Common myeloid progenitor, CD34-positive (primary cell): ENCODE results near the gene PRDM11.

Experiments
- CTCF ChIA-PET: fragments of 350-600 bp; sonication (Branson Sonifier 250); formaldehyde crosslinking; loops from one replicate; lab custom pipeline; 2021; ENCODE audit warnings: antibody characterized with exemption; lab: Charles Lee
- POLR2A ChIA-PET: fragments of 350-600 bp; sonication (Branson Sonifier 250); formaldehyde crosslinking; loops from one replicate; lab custom pipeline; 2021; ENCODE audit warnings: antibody characterized with exemption; lab: Charles Lee
- DNase-seq, 3 donors: peaks; one replicate each; pipeline versions ENCODE4 v3.0.0 to v3.0.0-alpha.2; 2013
- H3K27ac ChIP-seq, 2 experiments: 1 replicate in 1 of 2; 2 replicates in 1 of 2; pipeline ENCODE4 v1.7.0; 2013; ENCODE audit warnings: inconsistent platforms in 2 of 2, low read length in 2 of 2, mild to moderate bottlenecking in 2 of 2, low read depth in 1 of 2, moderate library complexity in 1 of 2; ENCODE audit not compliant: severe bottlenecking in 2 of 2, insufficient read depth in 1 of 2, poor library complexity in 1 of 2
- H3K27me3 ChIP-seq, 5 experiments: replicated peaks in 2 of 5; 1 replicate in 3 of 5; 2 replicates in 2 of 5; pipeline versions ENCODE4 v1.6.1 to v1.7.0; 2013; ENCODE audit warnings: low read length in 4 of 5, mild to moderate bottlenecking in 2 of 5, moderate library complexity in 2 of 5, inconsistent platforms in 1 of 5; ENCODE audit not compliant: insufficient read depth in 5 of 5, control insufficient read depth in 4 of 5
- H3K36me3 ChIP-seq, 4 experiments: 1 replicate in 2 of 4; 2 replicates in 2 of 4; pipeline versions ENCODE4 v1.6.1 to v1.7.0; 2013; ENCODE audit warnings: low read length in 3 of 4, control low read depth in 1 of 4, mild to moderate bottlenecking in 1 of 4; ENCODE audit not compliant: control insufficient read depth in 4 of 4, insufficient read depth in 4 of 4
- H3K4me1 ChIP-seq, 4 experiments: 1 replicate in 3 of 4; 2 replicates in 1 of 4; pipeline versions ENCODE4 v1.6.1 to v1.7.1; 2013; ENCODE audit warnings: low read length in 3 of 4, mild to moderate bottlenecking in 3 of 4, control low read depth in 1 of 4, inconsistent platforms in 1 of 4, moderate library complexity in 1 of 4; ENCODE audit not compliant: control insufficient read depth in 4 of 4, insufficient read depth in 4 of 4; ENCODE audit errors: control extremely low read depth in 1 of 4
- H3K4me3 ChIP-seq, 7 experiments: 1 replicate in 4 of 7; 2 replicates in 3 of 7; pipeline versions ENCODE4 v1.5.1 to v1.7.0; 2013; ENCODE audit warnings: mild to moderate bottlenecking in 7 of 7, low read length in 6 of 7, moderate library complexity in 6 of 7, inconsistent platforms in 2 of 7, low read depth in 2 of 7, control low read depth in 1 of 7; ENCODE audit not compliant: insufficient read depth in 4 of 7, control insufficient read depth in 1 of 7; ENCODE audit errors: extremely low read depth in 1 of 7
- H3K9me3 ChIP-seq, 5 experiments: 1 replicate in 4 of 5; 2 replicates in 1 of 5; pipeline versions ENCODE4 v1.6.1 to v1.7.1; 2013; ENCODE audit warnings: low read length in 4 of 5, mild to moderate bottlenecking in 2 of 5, inconsistent platforms in 1 of 5, low read depth in 1 of 5, moderate library complexity in 1 of 5; ENCODE audit not compliant: control insufficient read depth in 4 of 5, insufficient read depth in 2 of 5; ENCODE audit errors: control extremely low read depth in 1 of 5
- WGBS: methylation state at CpG from one replicate; pipeline ENCODE4 v1.1.5; 2013; ENCODE audit not compliant: insufficient coverage; 5-methylcytosine and 5-hydroxymethylcytosine counted together

The PRDM11 gene

GRCh38 chr11:45278714-45279113 lies 132.3 kb downstream of the PRDM11 start:
- CTCF ChIA-PET, result interaction anchor here (1.1 kb wide), 1 partner anchor 32 kb away, joined by 3 read pairs; no protein-coding TSS in a partner anchor
- H3K9me3 ChIP-seq, result peaks cover 0 to 4% (median 2%) of the 10 kb centered on the region in 5 experiments
- WGBS, result 93% methylated on average over 2 of the region's 4 CpGs

GRCh38 chr11:45279645-45280044 lies 133.2 kb downstream of the PRDM11 start:
- peaks cover 0 to 4% (median 2%) of the 10 kb centered on the region in 5 experiments for H3K9me3 ChIP-seq
- ChIA-PET POLR2A (interaction anchor here (0.7 kb wide), 1 partner anchor 37 kb away, joined by 5 read pairs; no protein-coding TSS in a partner anchor), CTCF (interaction anchor here (1.1 kb wide), 1 partner anchor 33 kb away, joined by 3 read pairs; no protein-coding TSS in a partner anchor)
- no peaks in the 10 kb centered on the region for H3K36me3 ChIP-seq
- no peak for DNase-seq
- WGBS, result 100% methylated on average over 2 of the region's 2 CpGs
- peaks cover 0 to 5% (median 0%) of the 10 kb centered on the region in 4 experiments for H3K4me1 ChIP-seq
- H3K4me3 ChIP-seq, result no peak overlapping the region
- peaks cover 3 to 19% (median 9%) of the 10 kb centered on the region in 5 experiments for H3K27me3 ChIP-seq
- no peak overlapping the region for H3K27ac ChIP-seq

More at GRCh38 chr11:45278714-45279113, 132.3 kb downstream of the PRDM11 start:
- no peak overlapping the region for H3K4me3 ChIP-seq
- peaks cover 0 to 12% (median 4%) of the 10 kb centered on the region in 5 experiments for H3K27me3 ChIP-seq
- peaks cover 0 to 5% (median 0%) of the 10 kb centered on the region in 4 experiments for H3K4me1 ChIP-seq
- DNase-seq, result peak in 1 of 3 donors; percentile 21
- H3K27ac ChIP-seq, result no peak overlapping the region
- POLR2A ChIA-PET, result interaction anchor here (0.7 kb wide), 1 partner anchor 36 kb away, joined by 5 read pairs; no protein-coding TSS in a partner anchor
- H3K36me3 ChIP-seq, result no peaks in the 10 kb centered on the region

- ChIA-PET POLR2A (no interaction called here), CTCF (no interaction called here)
- H3K27ac ChIP-seq, result no peak overlapping the region
- H3K36me3 ChIP-seq, result no peaks in the 10 kb centered on the region
- 28% methylated on average over 3 of the region's 3 CpGs for WGBS
- peaks cover 0 to 4% (median 2%) of the 10 kb centered on the region in 5 experiments for H3K9me3 ChIP-seq
- H3K4me1 ChIP-seq, result peaks cover 0 to 3% (median 0%) of the 10 kb centered on the region in 4 experiments
- DNase-seq, result peak in 1 of 3 donors; percentile 31
- H3K27me3 ChIP-seq, result peaks cover 3 to 28% (median 17%) of the 10 kb centered on the region in 5 experiments
- no peak overlapping the region for H3K4me3 ChIP-seq
These were observed 134.0 kb downstream of the PRDM11 start for GRCh38 chr11:45280449-45280848.

- H3K27ac ChIP-seq, result no peak overlapping the region
- POLR2A ChIA-PET, result no interaction called here
- 89% methylated on average over 4 of the region's 6 CpGs for WGBS
- H3K4me3 ChIP-seq, result no peak overlapping the region
- CTCF ChIA-PET, result interaction anchor here (0.6 to 1.3 kb wide), 3 partner anchors 11 to 49 kb away, joined by 3 read pairs; no protein-coding TSS in a partner anchor
- H3K4me1 ChIP-seq, result peaks cover 0 to 13% (median 3%) of the 10 kb centered on the region in 4 experiments
- no peak for DNase-seq
- H3K27me3 ChIP-seq, result peaks cover 7 to 44% (median 24%) of the 10 kb centered on the region in 5 experiments
- H3K36me3 ChIP-seq, result no peaks in the 10 kb centered on the region
- H3K9me3 ChIP-seq, result peaks cover 0 to 6% (median 4%) of the 10 kb centered on the region in 5 experiments
These were observed 135.6 kb downstream of the PRDM11 start for GRCh38 chr11:45282081-45282480.
